PC-9 (cell line): Measurements from ENCODE around the gene DUSP22.
"Not testable (repeated sequence)": the region's sequence is repeated elsewhere in the genome, so short reads cannot be mapped to it uniquely, and the experiment has no call there.

Experiments
- EZH2 ChIP-seq: fragments of 200-600 bp; sonication (generic); IDR thresholded peaks from 2 replicates; pipeline ENCODE4 v1.8.0; 2017; ENCODE audit warnings: antibody characterized with exemption, low read depth
- TF ChIP-seq, protein P1 (sequence below): fragments of 200-600 bp; sonication (generic); conservative IDR thresholded peaks from 2 replicates; pipeline ENCODE4 v1.6.1; 2017; ENCODE audit warnings: mixed run types, antibody characterized with exemption, mild to moderate bottlenecking, moderate library complexity

DNA sequence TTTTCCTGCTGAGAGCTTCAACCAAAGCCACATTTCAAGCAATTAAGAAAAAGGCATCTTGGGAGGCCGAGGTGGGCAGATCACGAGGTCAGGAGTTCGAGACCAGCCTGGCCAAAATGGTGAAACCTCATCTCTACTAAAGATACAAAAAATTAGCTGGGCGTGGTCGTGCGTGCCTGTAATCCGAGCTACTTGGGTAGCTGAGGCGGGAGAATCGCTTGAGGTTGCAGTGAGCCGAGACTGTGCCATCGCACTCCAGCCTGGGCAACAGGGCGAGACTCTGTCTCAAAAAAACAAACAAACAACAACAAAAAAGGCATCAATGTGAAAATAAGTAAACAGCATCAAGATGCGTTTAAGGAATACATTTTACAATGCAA lies 85.3 kb downstream of the DUSP22 start:
- TF ChIP-seq, protein P1, sequence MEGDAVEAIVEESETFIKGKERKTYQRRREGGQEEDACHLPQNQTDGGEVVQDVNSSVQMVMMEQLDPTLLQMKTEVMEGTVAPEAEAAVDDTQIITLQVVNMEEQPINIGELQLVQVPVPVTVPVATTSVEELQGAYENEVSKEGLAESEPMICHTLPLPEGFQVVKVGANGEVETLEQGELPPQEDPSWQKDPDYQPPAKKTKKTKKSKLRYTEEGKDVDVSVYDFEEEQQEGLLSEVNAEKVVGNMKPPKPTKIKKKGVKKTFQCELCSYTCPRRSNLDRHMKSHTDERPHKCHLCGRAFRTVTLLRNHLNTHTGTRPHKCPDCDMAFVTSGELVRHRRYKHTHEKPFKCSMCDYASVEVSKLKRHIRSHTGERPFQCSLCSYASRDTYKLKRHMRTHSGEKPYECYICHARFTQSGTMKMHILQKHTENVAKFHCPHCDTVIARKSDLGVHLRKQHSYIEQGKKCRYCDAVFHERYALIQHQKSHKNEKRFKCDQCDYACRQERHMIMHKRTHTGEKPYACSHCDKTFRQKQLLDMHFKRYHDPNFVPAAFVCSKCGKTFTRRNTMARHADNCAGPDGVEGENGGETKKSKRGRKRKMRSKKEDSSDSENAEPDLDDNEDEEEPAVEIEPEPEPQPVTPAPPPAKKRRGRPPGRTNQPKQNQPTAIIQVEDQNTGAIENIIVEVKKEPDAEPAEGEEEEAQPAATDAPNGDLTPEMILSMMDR = not testable (repeated sequence)
- TF ChIP-seq EZH2 = not testable (repeated sequence)
